Breast epithelium (tissue), 4 donors: ENCODE results near the gene STEAP4. TPM values are rescaled to one million over a fixed set of nuclear protein-coding genes. Genes with fewer than 3 reads are reported as not detected.

ENCODE experiments used
- DNase-seq, 2 donors: peaks; one replicate each; pipeline ENCODE4 v3.0.0-alpha.2; 2019; ENCODE audit warnings: low spot score in 2 of 2
- H3K27ac ChIP-seq, 2 donors: fragments of 200-600 bp; sonication (generic) in 1 of 2; one replicate each; pipeline ENCODE4 v1.5.1; 2016 to 2019; ENCODE audit warnings: mild to moderate bottlenecking in 1 of 2
- H3K27me3 ChIP-seq, 2 donors: fragments of 200-600 bp; sonication (generic) in 1 of 2; one replicate each; pipeline versions ENCODE4 v1.5.1 to v1.6.0; 2017 to 2019; ENCODE audit warnings: control low read depth in 1 of 2, mild to moderate bottlenecking in 1 of 2
- H3K36me3 ChIP-seq: fragments of 200-600 bp; one replicate; pipeline ENCODE4 v1.5.1; 2019
- H3K4me1 ChIP-seq, 2 donors: fragments of 200-600 bp; sonication (generic); one replicate each; pipeline ENCODE4 v1.5.1; 2016 to 2019; ENCODE audit warnings: control low read depth in 1 of 2
- H3K4me3 ChIP-seq, 3 donors: fragments of 200-600 bp; sonication (generic); 1 replicate in 2 of 3; 2 replicates in 1 of 3; pipeline ENCODE4 v1.5.1; 2016 to 2019; ENCODE audit warnings: mild to moderate bottlenecking in 3 of 3, moderate library complexity in 2 of 3
- H3K9me3 ChIP-seq, 2 donors: fragments of 200-600 bp; sonication (generic) in 1 of 2; one replicate each; pipeline ENCODE4 v1.5.1; 2016 to 2019; ENCODE audit warnings: control low read depth in 1 of 2
- POLR2A ChIP-seq: fragments of 450-650 bp; IDR thresholded peaks from one replicate; pipeline ENCODE4 v1.6.1; 2016; ENCODE audit warnings: antibody characterized with exemption, mild to moderate bottlenecking, moderate library complexity
- POLR2AphosphoS5 ChIP-seq, 3 donors: sonication (generic); formaldehyde crosslinking; IDR thresholded peaks; one replicate each; pipeline ENCODE4 v1.6.1; 2017; ENCODE audit warnings: antibody characterized with exemption in 3 of 3
- intact Hi-C: fragments of 100-400 bp; cut with DNase I; formaldehyde crosslinking; loops from one replicate; pipeline ENCODE4 v1.15.1; 2023; ENCODE audit warnings: low total_unique reads
- total RNA-seq, 3 donors: library from RNA; depleted of rRNA; stranded (reverse); fragments of >200 nt; gene quantifications; one replicate each; pipeline ENCODE4 v1.1.0, GENCODE V29; 2016
- TF ChIP-seq, protein P1 (sequence below), 3 donors: fragments of 450-650 bp; IDR thresholded peaks; one replicate each; pipeline ENCODE4 v1.5.1; 2016 to 2017; ENCODE audit warnings: antibody characterized with exemption in 3 of 3, mild to moderate bottlenecking in 3 of 3, moderate library complexity in 3 of 3

The STEAP4 gene
- total RNA-seq, 3 donors from 2014 or later = 49.3 to 165 (median 73.1) TPM

DNA sequence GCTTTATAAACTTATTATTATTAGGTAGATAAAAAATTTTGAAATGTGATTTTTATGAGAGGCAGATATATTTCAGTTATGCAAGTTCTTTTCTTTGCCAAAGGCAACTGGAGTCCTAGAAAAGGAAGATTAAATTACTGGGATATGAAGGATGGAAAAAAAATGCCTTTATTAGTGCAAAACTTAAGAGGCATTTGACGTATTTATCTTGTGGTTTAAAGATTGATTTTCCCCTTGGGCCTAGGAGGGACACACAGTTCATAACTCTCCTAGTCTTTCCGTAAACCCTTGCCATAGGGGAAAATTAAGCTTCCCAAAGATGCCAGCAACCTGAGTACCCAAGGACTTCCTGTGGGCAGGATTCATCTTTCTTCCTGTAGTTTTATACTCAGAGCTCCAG lies 3.1 kb upstream of the STEAP4 start:
- H3K27ac ChIP-seq = peak overlapping the region in 1 of 2 donors; percentile 74
- intact Hi-C loops = no loop called here

DNA sequence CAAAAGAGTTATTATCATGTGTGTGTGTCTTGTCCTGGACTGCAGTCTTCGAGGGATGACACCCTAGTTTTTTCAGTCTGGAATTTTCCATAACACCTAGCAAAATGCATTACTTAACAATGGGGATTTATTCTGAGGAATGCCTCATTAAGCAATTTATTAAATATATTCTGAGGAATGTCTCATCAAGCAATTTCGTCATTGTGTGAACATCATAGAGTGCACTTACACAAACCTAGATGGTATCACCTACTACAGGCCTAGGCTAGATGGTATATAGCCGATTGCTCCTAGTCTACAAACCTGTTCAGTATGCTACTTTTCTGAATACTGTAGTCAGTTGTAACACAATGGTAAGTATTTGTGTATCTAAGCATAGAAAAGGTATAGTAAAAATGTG lies 1.1 kb upstream of the STEAP4 start:
- H3K4me1 ChIP-seq = no peaks in the 10 kb centered on the region

More for the DNA sequence above, 3.1 kb upstream of the STEAP4 start:
- no peaks in the 10 kb centered on the region for H3K36me3 ChIP-seq
- H3K4me1 ChIP-seq = no peaks in the 10 kb centered on the region
- TF ChIP-seq, protein P1, sequence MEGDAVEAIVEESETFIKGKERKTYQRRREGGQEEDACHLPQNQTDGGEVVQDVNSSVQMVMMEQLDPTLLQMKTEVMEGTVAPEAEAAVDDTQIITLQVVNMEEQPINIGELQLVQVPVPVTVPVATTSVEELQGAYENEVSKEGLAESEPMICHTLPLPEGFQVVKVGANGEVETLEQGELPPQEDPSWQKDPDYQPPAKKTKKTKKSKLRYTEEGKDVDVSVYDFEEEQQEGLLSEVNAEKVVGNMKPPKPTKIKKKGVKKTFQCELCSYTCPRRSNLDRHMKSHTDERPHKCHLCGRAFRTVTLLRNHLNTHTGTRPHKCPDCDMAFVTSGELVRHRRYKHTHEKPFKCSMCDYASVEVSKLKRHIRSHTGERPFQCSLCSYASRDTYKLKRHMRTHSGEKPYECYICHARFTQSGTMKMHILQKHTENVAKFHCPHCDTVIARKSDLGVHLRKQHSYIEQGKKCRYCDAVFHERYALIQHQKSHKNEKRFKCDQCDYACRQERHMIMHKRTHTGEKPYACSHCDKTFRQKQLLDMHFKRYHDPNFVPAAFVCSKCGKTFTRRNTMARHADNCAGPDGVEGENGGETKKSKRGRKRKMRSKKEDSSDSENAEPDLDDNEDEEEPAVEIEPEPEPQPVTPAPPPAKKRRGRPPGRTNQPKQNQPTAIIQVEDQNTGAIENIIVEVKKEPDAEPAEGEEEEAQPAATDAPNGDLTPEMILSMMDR (IDR thresholded peaks at IDR 0.05) = no peak
- TF ChIP-seq POLR2AphosphoS5 (IDR thresholded peaks at IDR 0.05) = peak in 1 of 3 donors; percentile 32
- no peaks in the 10 kb centered on the region for H3K27me3 ChIP-seq
- DNase-seq = no peak
- H3K9me3 ChIP-seq = no peaks in the 10 kb centered on the region
- H3K4me3 ChIP-seq = no peak overlapping the region

DNA sequence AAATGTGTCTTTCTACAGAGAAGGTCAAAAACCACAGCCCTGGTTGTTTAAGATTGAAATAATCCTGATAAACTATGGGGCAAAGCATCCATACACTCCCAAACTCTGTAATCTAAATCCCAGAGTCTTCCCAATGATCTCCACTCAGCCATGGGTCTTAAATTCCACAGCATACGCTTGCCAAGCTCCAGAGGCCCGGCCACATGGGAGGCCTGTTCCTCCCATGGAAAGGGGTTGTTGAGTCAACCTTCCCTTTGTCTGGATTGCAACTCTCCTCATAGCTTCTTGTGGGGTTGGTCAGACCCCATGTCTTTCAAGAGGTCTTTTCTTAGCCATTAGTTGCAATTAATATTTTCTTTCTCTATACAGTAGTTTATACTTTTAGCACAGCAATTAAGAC lies 718 bp upstream of the STEAP4 start:
- H3K27ac ChIP-seq = peak overlapping the region; percentile 44 to 83
- intact Hi-C loops = no loop called here
- no peaks in the 10 kb centered on the region for H3K4me1 ChIP-seq
- no peaks in the 10 kb centered on the region for H3K27me3 ChIP-seq
- H3K9me3 ChIP-seq = no peaks in the 10 kb centered on the region
- no peak for DNase-seq
- H3K36me3 ChIP-seq = no peaks in the 10 kb centered on the region
- no peak for TF ChIP-seq POLR2A
- TF ChIP-seq, protein P1 (IDR thresholded peaks at IDR 0.05) = no peak
- no peak for TF ChIP-seq POLR2AphosphoS5 (IDR thresholded peaks at IDR 0.05)
- H3K4me3 ChIP-seq = peak overlapping the region in 1 of 3 donors; percentile 71

More for the DNA sequence above, 1.1 kb upstream of the STEAP4 start:
- H3K4me3 ChIP-seq = no peak overlapping the region
- no peak for DNase-seq
- no peak for TF ChIP-seq POLR2AphosphoS5 (IDR thresholded peaks at IDR 0.05)
- TF ChIP-seq, protein P1 (IDR thresholded peaks at IDR 0.05) = no peak
- H3K27me3 ChIP-seq = no peaks in the 10 kb centered on the region
- H3K27ac ChIP-seq = peak overlapping the region in 1 of 2 donors; percentile 83
- intact Hi-C loops = no loop called here
- no peaks in the 10 kb centered on the region for H3K36me3 ChIP-seq
- no peaks in the 10 kb centered on the region for H3K9me3 ChIP-seq

DNA sequence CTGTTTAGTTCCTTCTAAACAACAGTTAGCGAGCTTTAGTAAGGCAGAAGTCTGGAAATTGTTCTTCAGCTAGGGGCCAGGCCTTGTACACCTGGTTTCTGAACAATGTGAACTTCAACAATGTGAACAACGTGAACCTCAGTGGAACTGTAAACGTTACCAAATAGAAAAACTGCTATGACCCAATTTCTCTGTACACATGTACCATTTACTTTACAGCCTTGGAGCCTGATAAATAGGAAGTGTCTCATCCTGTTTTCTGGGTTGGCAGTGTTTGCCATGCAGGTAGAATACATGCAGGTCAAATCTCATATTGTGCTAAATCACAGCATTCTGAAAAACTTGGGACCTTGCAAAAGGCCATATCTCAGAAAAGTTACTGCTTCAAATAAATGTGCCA lies 1.6 kb downstream of the STEAP4 start:
- Histone ChIP-seq H3K36me3 (no peaks in the 10 kb centered on the region), H3K4me3 (peak overlapping the region; percentile 45 to 71 (median 49)), H3K9me3 (no peaks in the 10 kb centered on the region), H3K27ac (peak overlapping the region; percentile 8 to 83), H3K4me1 (no peaks in the 10 kb centered on the region), H3K27me3 (no peaks in the 10 kb centered on the region)
- DNase-seq = no peak
- no peak for TF ChIP-seq POLR2A
- no peak for TF ChIP-seq POLR2AphosphoS5 (IDR thresholded peaks at IDR 0.05)
- TF ChIP-seq, protein P1 (IDR thresholded peaks at IDR 0.05) = no peak
- intact Hi-C loops = no loop called here

DNA sequence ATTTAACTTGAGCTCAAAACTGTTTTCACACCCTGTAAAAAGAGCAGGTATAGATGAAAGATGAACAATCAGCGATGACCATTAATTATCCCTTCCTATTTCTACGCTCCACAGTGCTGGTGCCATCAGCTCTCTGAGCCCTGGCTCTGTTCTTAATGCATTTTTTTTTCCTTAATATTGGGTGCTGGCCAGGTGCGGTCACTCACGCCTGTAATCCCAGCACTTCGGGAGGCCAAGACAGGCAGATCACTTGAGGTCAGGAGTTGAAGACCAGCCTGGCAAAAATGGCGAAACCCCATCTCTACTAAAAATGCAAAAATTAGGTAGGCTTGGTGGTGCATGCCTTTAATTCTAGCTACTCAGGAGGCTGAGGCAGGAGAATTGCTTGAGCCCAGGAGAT lies 4.2 kb downstream of the STEAP4 start:
- intact Hi-C loops = no loop called here

More for the DNA sequence above, 4.2 kb downstream of the STEAP4 start:
- Histone ChIP-seq H3K4me1 (no peaks in the 10 kb centered on the region), H3K27me3 (no peaks in the 10 kb centered on the region), H3K27ac (no peak overlapping the region), H3K9me3 (no peaks in the 10 kb centered on the region), H3K36me3 (no peaks in the 10 kb centered on the region), H3K4me3 (no peak overlapping the region)
- TF ChIP-seq POLR2A = no peak
- TF ChIP-seq, protein P1 (IDR thresholded peaks at IDR 0.05) = no peak
- DNase-seq = no peak
